ENCODE results near the gene SLX4IP.

SLX4IP gene

GRCh38 chr20:10520528-10520927, 85.4 kb downstream of the SLX4IP start:
- TF ChIP-seq EP300 (IDR thresholded peaks at IDR 0.05; ENCODE audit: borderline replicate concordance) (no peak), CEBPB (IDR thresholded peaks at IDR 0.05) (no peak), TCF12 (IDR thresholded peaks at IDR 0.05; ENCODE audit: low read depth) (no peak), NFIC (IDR thresholded peaks at IDR 0.05) (no peak), TEAD4 (IDR thresholded peaks at IDR 0.05) (no peak), RAD21 (IDR thresholded peaks at IDR 0.05; ENCODE audit: low read depth) (no peak), EGR1 (IDR thresholded peaks at IDR 0.05) (no peak), ZBTB7A (IDR thresholded peaks at IDR 0.05; ENCODE audit: low read depth) (no peak)
- TF ChIP-seq, protein P1, sequence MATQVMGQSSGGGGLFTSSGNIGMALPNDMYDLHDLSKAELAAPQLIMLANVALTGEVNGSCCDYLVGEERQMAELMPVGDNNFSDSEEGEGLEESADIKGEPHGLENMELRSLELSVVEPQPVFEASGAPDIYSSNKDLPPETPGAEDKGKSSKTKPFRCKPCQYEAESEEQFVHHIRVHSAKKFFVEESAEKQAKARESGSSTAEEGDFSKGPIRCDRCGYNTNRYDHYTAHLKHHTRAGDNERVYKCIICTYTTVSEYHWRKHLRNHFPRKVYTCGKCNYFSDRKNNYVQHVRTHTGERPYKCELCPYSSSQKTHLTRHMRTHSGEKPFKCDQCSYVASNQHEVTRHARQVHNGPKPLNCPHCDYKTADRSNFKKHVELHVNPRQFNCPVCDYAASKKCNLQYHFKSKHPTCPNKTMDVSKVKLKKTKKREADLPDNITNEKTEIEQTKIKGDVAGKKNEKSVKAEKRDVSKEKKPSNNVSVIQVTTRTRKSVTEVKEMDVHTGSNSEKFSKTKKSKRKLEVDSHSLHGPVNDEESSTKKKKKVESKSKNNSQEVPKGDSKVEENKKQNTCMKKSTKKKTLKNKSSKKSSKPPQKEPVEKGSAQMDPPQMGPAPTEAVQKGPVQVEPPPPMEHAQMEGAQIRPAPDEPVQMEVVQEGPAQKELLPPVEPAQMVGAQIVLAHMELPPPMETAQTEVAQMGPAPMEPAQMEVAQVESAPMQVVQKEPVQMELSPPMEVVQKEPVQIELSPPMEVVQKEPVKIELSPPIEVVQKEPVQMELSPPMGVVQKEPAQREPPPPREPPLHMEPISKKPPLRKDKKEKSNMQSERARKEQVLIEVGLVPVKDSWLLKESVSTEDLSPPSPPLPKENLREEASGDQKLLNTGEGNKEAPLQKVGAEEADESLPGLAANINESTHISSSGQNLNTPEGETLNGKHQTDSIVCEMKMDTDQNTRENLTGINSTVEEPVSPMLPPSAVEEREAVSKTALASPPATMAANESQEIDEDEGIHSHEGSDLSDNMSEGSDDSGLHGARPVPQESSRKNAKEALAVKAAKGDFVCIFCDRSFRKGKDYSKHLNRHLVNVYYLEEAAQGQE (IDR thresholded peaks at IDR 0.05; ENCODE audit: low read depth): no peak
- TF ChIP-seq, protein P2, sequence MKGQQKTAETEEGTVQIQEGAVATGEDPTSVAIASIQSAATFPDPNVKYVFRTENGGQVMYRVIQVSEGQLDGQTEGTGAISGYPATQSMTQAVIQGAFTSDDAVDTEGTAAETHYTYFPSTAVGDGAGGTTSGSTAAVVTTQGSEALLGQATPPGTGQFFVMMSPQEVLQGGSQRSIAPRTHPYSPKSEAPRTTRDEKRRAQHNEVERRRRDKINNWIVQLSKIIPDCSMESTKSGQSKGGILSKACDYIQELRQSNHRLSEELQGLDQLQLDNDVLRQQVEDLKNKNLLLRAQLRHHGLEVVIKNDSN (IDR thresholded peaks at IDR 0.05): no peak

DNA sequence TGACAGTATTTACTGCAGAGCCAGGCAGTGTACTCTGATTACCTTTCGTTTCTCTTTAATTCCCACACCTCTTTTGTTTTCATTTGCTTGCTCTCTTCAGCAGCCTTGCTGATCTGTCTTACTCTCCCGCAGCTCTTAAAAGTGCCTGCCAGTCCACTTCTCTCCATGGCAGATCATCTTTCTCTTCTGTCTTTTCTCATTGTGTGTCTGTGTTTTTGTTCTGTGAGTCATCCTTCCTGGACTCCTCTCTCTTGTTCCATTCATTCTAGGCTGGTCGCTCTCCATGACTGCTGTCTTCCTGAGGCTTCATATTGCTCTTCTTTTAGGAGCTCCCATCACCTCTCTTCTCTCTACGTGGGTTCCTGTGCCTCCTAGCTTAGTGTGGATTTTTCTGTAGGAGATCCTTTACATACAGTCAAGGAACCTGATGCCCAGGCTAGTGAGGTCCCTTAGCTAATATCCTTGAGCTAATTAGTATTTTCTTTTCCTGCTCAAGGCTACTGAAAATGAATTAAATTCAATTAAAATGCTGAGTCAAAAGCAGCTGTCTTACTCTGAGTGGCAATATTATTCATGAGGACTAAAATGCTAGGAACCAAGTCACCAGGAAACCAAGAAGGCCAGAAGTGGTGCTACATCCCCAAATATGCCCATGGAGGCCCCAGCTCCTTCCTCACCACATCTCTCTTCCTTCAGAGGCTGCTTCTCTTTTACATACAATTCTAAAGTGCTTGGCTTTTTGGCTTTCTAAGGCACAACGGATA, 86.1 kb downstream of the SLX4IP start:
- no peak for TF ChIP-seq YY1 (IDR thresholded peaks at IDR 0.05; ENCODE audit: low read depth)
- no peak for TF ChIP-seq EP300 (IDR thresholded peaks at IDR 0.05; ENCODE audit: borderline replicate concordance)
- TF ChIP-seq TEAD4 (IDR thresholded peaks at IDR 0.05): no peak
- TF ChIP-seq TAF1 (IDR thresholded peaks at IDR 0.05; ENCODE audit: low read depth): no peak
- TF ChIP-seq NFIC (IDR thresholded peaks at IDR 0.05): no peak

DNA sequence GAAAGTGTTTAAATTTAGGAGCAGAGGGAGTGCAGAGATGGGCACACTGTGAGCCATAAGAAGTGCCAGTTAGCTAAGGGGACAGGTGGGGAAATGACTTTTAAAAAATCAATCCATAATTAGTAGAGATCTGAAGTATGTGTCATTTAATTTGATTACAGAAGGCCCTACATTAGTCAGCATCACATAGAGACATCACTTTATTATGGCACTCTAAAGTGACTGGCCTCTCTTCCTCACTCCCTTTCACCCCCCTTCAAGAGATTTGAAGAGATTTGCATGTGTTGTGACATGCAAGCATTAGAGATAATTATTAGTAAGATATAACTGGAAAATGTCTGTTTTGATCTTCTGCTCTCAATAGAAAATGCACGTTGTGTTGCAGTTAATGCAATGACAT, 86.7 kb downstream of the SLX4IP start:
- TF ChIP-seq MAX (IDR thresholded peaks at IDR 0.05) (no peak), RAD21 (IDR thresholded peaks at IDR 0.05; ENCODE audit: low read depth) (no peak), EP300 (IDR thresholded peaks at IDR 0.05; ENCODE audit: borderline replicate concordance) (no peak), NFIC (IDR thresholded peaks at IDR 0.05) (no peak), ZBTB7A (IDR thresholded peaks at IDR 0.05; ENCODE audit: low read depth) (no peak), YY1 (IDR thresholded peaks at IDR 0.05; ENCODE audit: low read depth) (no peak), FOXM1 (IDR thresholded peaks at IDR 0.05; ENCODE audit: borderline replicate concordance, low read depth) (no peak), TCF12 (IDR thresholded peaks at IDR 0.05; ENCODE audit: low read depth) (no peak), EGR1 (IDR thresholded peaks at IDR 0.05) (no peak), TAF1 (IDR thresholded peaks at IDR 0.05; ENCODE audit: low read depth) (no peak), CEBPB (IDR thresholded peaks at IDR 0.05) (no peak), TEAD4 (IDR thresholded peaks at IDR 0.05) (no peak), CREB1 (IDR thresholded peaks at IDR 0.05; ENCODE audit: low read depth) (no peak)
- TF ChIP-seq, protein P2 (IDR thresholded peaks at IDR 0.05): no peak
- TF ChIP-seq, protein P1 (IDR thresholded peaks at IDR 0.05; ENCODE audit: low read depth): no peak

DNA sequence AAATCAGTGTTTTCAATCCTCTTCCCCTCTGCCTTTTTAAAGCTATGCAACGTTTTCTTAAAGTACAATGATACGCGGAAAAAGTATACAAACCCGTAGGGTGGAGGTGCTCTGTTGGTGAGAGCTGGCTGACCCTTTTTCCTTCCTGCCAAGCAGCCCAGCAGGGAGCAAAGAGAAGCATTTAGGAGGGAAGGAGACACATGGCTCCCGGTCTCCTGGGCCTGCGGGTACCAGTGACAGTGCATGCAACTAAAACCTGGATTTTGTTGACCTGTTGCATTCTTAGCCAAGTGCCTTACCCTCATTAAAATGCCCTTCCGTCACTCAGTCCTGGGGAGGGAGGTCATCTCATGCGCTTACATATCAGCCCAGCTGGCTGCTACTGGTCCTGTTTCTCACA, 87.2 kb downstream of the SLX4IP start:
- TF ChIP-seq MAX (IDR thresholded peaks at IDR 0.05) (no peak), TEAD4 (IDR thresholded peaks at IDR 0.05) (no peak), EGR1 (IDR thresholded peaks at IDR 0.05) (no peak), RAD21 (IDR thresholded peaks at IDR 0.05; ENCODE audit: low read depth) (no peak)

DNA sequence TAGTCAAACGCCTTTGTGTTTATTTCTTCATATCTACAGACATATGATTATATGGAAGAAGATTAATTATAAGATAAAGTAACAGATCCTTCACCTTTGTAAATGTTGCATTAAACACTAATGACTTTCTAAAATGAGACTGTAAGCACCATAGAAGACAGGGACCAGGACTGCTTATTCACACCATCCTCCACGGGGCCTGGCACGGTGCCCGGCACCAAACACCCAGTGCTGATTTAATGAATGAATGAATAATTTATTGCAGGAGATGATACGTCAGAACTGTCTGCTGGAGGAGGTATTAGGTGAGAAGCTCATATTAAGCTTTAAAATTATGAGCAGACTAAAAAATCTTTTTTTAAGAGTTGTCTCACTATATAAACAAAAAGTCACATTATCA, 88.3 kb downstream of the SLX4IP start:
- no peak for TF ChIP-seq FOXM1 (IDR thresholded peaks at IDR 0.05; ENCODE audit: borderline replicate concordance, low read depth)
- TF ChIP-seq MAX (IDR thresholded peaks at IDR 0.05): no peak
- TF ChIP-seq YY1 (IDR thresholded peaks at IDR 0.05; ENCODE audit: low read depth): no peak
- TF ChIP-seq EGR1 (IDR thresholded peaks at IDR 0.05): no peak
- no peak for TF ChIP-seq NFIC (IDR thresholded peaks at IDR 0.05)
- TF ChIP-seq CREB1 (IDR thresholded peaks at IDR 0.05; ENCODE audit: low read depth): no peak
- TF ChIP-seq TEAD4 (IDR thresholded peaks at IDR 0.05): no peak
- no peak for TF ChIP-seq EP300 (IDR thresholded peaks at IDR 0.05; ENCODE audit: borderline replicate concordance)
- TF ChIP-seq, protein P2 (IDR thresholded peaks at IDR 0.05): no peak
- no peak for TF ChIP-seq RAD21 (IDR thresholded peaks at IDR 0.05; ENCODE audit: low read depth)
- TF ChIP-seq TAF1 (IDR thresholded peaks at IDR 0.05; ENCODE audit: low read depth): no peak
- no peak for TF ChIP-seq ZBTB7A (IDR thresholded peaks at IDR 0.05; ENCODE audit: low read depth)
- TF ChIP-seq, protein P1 (IDR thresholded peaks at IDR 0.05; ENCODE audit: low read depth): no peak
